Activated CD4-positive, alpha-beta T cell treated with anti-CD3 and anti-CD28 coated beads for 36 hours (primary cell): Measurements from ENCODE around the gene RFTN2. TPM values are rescaled to one million over a fixed set of nuclear protein-coding genes. Genes with fewer than 3 reads are reported as not detected.
"Not testable (repeated sequence)": the region's sequence is repeated elsewhere in the genome, so short reads cannot be mapped to it uniquely, and the experiment has no call there.

Experiments used
- ATAC-seq: fragments of 200-7000 bp; cut with Tn5 transposase; one replicate; pipeline ENCODE4 v1.10.0; 2021; ENCODE audit warnings: mild to moderate bottlenecking, moderate library complexity
- CTCF ChIA-PET: fragments of 350-600 bp; sonication (Branson Sonifier 250); formaldehyde crosslinking; loops from one replicate; lab custom pipeline; 2021; ENCODE audit warnings: antibody characterized with exemption; lab: Charles Lee
- POLR2A ChIA-PET: fragments of 350-600 bp; sonication (Branson Sonifier 250); formaldehyde crosslinking; loops from one replicate; lab custom pipeline; 2021; ENCODE audit warnings: antibody characterized with exemption, inconsistent platforms; lab: Charles Lee
- DNase-seq: peaks from one replicate; pipeline ENCODE4 v3.0.0-alpha.2; 2020
- H3K27ac Mint-ChIP-seq: one replicate; pipeline ENCODE4 v1.8.0; 2021; ENCODE audit warnings: mixed read lengths
- H3K27me3 Mint-ChIP-seq: one replicate; pipeline ENCODE4 v1.8.0; 2021; ENCODE audit warnings: mixed read lengths
- H3K36me3 Mint-ChIP-seq: one replicate; pipeline ENCODE4 v1.8.0; 2021; ENCODE audit warnings: low read depth, mixed read lengths
- H3K4me1 Mint-ChIP-seq: one replicate; pipeline ENCODE4 v1.8.0; 2021; ENCODE audit warnings: mixed read lengths
- H3K4me3 Mint-ChIP-seq: one replicate; pipeline ENCODE4 v1.8.0; 2021; ENCODE audit warnings: mild to moderate bottlenecking, moderate library complexity, mixed read lengths
- H3K9me3 Mint-ChIP-seq: one replicate; pipeline ENCODE4 v1.8.0; 2021; ENCODE audit warnings: low read depth, mixed read lengths
- intact Hi-C, 2 experiments: fragments of 100-400 bp; cut with DNase I in 1 of 2; cut with micrococcal nuclease in 1 of 2; formaldehyde crosslinking; loops; one replicate each; pipeline versions ENCODE4 v1.14.2 to v1.15.1; 2022 to 2024; cut with DNase I, micrococcal nuclease
- total RNA-seq, 2 experiments: library from RNA; stranded (reverse); gene quantifications; one replicate each; pipeline ENCODE4 v1.2.3, GENCODE V29; 2021

Gene RFTN2
- total RNA-seq, 2 experiments from 2014 or later: not detected

DNA sequence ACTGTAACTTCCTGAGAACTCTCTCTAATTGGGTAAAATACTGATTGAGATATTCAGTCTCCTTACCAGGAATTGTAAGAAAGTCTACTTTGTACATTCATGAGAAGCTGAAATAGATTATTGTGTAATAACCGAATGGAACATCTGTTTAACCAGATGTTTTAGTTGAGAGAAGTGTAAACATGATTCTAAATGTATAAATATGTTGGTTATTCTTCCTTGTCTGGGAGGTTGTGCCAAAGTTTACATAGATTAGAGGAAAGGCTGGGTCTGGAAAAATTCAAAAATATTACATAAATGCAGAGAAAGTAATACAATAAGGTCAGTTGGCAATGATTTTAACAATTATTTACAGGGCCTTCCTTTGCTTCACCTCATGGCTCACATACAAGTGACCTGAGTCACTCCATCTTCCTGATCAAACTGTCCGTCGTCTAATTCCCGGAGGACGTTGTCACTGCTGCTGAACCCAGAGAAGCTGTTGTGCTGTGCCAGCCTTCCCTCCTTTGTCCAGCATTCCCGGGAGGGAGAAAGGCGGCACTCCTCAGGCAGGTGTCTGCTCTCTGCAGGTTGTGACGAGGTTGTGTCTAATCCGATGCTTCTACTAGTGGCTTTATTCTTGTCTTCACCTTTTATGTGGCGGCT is 103.6 kb downstream of the RFTN2 start:
- DNase-seq (no peak), ATAC-seq (no peak)
- POLR2A ChIA-PET: no interaction called here
- H3K27me3 Mint-ChIP-seq: no peaks in the 10 kb centered on the region
- CTCF ChIA-PET: no interaction called here
- H3K4me1 Mint-ChIP-seq: no peaks in the 10 kb centered on the region
- H3K27ac Mint-ChIP-seq: no peak overlapping the region
- no peak overlapping the region for H3K4me3 Mint-ChIP-seq
- H3K9me3 Mint-ChIP-seq: peaks cover 15% of the 10 kb centered on the region
- intact Hi-C loops: no loop called here
- H3K36me3 Mint-ChIP-seq: peaks cover 24% of the 10 kb centered on the region

GRCh38 chr2:197560146-197560665 is 115.2 kb downstream of the RFTN2 start:
- H3K9me3 Mint-ChIP-seq: no peaks in the 10 kb centered on the region
- ChIA-PET POLR2A (no interaction called here), CTCF (interaction anchor here (0.8 kb wide), 1 partner anchor 40 kb away, joined by 4 read pairs; no protein-coding TSS in a partner anchor)
- peaks cover under 1% of the 10 kb centered on the region for H3K4me1 Mint-ChIP-seq
- ATAC-seq: no peak
- peaks cover 31% of the 10 kb centered on the region for H3K36me3 Mint-ChIP-seq
- DNase-seq: no peak
- no peak overlapping the region for H3K27ac Mint-ChIP-seq
- H3K4me3 Mint-ChIP-seq: no peak overlapping the region
- no peaks in the 10 kb centered on the region for H3K27me3 Mint-ChIP-seq
- intact Hi-C loops: no loop called here

DNA sequence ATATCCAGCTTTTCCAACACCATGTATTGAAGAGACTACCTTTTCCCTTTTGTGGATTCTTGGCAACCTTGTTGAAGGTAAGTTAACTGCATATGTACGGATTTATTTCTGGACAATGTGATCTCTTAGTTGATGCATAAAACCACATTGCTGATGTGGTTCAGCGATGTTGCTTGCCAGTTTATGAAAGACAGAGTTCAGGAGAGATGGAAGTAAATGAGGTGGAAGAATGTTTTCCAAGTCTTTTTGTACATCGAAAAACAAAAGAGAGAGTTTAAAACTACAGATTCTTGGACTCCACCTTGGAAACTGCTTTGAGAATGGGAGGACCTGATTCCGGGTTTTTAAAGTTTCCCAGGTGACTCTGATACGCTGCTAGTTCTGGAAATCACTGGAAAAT is 115.7 kb downstream of the RFTN2 start:
- ChIA-PET CTCF (no interaction called here), POLR2A (no interaction called here)
- no peaks in the 10 kb centered on the region for H3K9me3 Mint-ChIP-seq
- no peak for ATAC-seq
- H3K36me3 Mint-ChIP-seq: peaks cover 30% of the 10 kb centered on the region
- intact Hi-C loops: no loop called here
- H3K27me3 Mint-ChIP-seq: no peaks in the 10 kb centered on the region
- no peaks in the 10 kb centered on the region for H3K4me1 Mint-ChIP-seq
- no peak overlapping the region for H3K4me3 Mint-ChIP-seq
- DNase-seq: no peak
- H3K27ac Mint-ChIP-seq: no peak overlapping the region

DNA sequence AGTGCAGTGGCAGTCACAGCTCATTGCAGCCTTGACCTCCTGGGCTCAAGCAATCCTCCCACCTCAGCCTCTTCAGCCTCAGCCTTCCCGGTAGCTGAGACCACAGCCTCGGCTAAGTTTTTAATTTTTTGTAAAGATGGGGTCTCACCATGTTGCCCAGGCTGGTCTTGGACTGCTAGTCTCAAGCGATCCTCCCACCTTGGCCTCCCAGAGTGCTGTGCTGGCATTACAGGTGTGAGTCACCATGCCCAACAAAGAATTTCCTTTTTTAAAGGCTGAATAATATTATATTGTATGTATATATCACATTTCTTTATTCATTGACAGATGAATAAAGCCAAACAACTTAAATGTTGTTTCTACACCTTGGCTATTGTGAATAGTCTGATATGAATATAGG is 117.0 kb downstream of the RFTN2 start:
- CTCF ChIA-PET: no interaction called here
- DNase-seq: no peak

GRCh38 chr2:197556456-197556855 is 118.9 kb downstream of the RFTN2 start:
- ATAC-seq: no peak
- no peaks in the 10 kb centered on the region for H3K4me1 Mint-ChIP-seq
- no peaks in the 10 kb centered on the region for H3K27me3 Mint-ChIP-seq
- H3K36me3 Mint-ChIP-seq: peaks cover 23% of the 10 kb centered on the region
- intact Hi-C loops: no loop called here
- ChIA-PET POLR2A (no interaction called here), CTCF (interaction anchor here (0.6 kb wide), 1 partner anchor 741 kb away, joined by 3 read pairs; no protein-coding TSS in a partner anchor)
- no peak overlapping the region for H3K4me3 Mint-ChIP-seq
- H3K9me3 Mint-ChIP-seq: no peaks in the 10 kb centered on the region
- no peak overlapping the region for H3K27ac Mint-ChIP-seq
- no peak for DNase-seq

More for the DNA sequence above, 117.0 kb downstream of the RFTN2 start:
- H3K36me3 Mint-ChIP-seq: peaks cover 26% of the 10 kb centered on the region
- no peak overlapping the region for H3K27ac Mint-ChIP-seq
- intact Hi-C loops: no loop called here
- H3K9me3 Mint-ChIP-seq: no peaks in the 10 kb centered on the region
- POLR2A ChIA-PET: no interaction called here
- ATAC-seq: no peak
- no peak overlapping the region for H3K4me3 Mint-ChIP-seq
- no peaks in the 10 kb centered on the region for H3K4me1 Mint-ChIP-seq
- H3K27me3 Mint-ChIP-seq: no peaks in the 10 kb centered on the region

DNA sequence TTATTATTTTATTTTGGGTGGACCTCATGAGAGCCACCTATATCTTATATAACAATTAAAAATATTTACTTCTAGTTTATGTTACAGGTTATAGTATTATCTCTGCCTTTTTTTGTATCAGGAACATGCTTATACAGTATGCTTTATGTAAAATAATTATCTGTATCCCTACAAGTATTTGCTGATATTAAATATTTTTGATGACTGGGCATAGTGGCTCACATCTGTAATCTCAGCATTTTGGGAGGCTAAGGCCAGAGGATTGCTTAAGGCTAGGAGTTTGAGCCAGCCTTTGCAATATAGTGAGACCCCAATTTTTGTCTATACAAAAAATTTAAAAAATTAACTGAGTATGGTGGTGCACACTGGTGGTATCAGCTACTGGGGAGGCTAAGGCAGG is 119.9 kb downstream of the RFTN2 start:
- ChIA-PET POLR2A (no interaction called here), CTCF (no interaction called here)
- ATAC-seq (no peak), DNase-seq (no peak)
- intact Hi-C loops: no loop called here
- no peaks in the 10 kb centered on the region for H3K9me3 Mint-ChIP-seq
- no peak overlapping the region for H3K27ac Mint-ChIP-seq
- H3K27me3 Mint-ChIP-seq: no peaks in the 10 kb centered on the region
- no peaks in the 10 kb centered on the region for H3K4me1 Mint-ChIP-seq
- no peak overlapping the region for H3K4me3 Mint-ChIP-seq
- H3K36me3 Mint-ChIP-seq: peaks cover 20% of the 10 kb centered on the region

GRCh38 chr2:197551260-197551659 is 124.1 kb downstream of the RFTN2 start:
- H3K4me3 Mint-ChIP-seq, CTCF ChIA-PET, ATAC-seq, intact Hi-C loops, H3K9me3 Mint-ChIP-seq, H3K27ac Mint-ChIP-seq, DNase-seq, H3K27me3 Mint-ChIP-seq, H3K4me1 Mint-ChIP-seq, POLR2A ChIA-PET: not testable (repeated sequence)
- peaks cover 24% of the 10 kb centered on the region for H3K36me3 Mint-ChIP-seq

DNA sequence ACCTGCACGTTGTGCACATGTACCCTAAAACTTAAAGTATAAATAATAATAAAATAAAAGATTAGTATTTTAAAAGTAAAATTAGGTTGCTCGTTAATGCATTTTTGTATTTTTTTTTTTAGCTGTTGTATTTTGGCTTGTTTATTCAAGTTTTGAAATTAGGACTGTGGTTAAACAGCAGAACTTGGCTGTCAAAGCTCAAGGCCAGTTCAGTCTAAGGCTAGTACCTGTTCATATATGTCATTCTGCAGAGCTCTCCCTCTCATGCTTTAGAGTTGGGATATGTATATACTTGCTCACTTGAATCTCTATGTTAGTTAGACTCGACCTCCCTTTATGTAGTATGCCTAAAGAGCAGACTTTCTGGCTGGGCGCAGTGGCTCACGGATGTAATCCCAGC is 126.8 kb downstream of the RFTN2 start:
- peaks cover 26% of the 10 kb centered on the region for H3K36me3 Mint-ChIP-seq
- ChIA-PET CTCF (no interaction called here), POLR2A (no interaction called here)
- no peaks in the 10 kb centered on the region for H3K9me3 Mint-ChIP-seq
- ATAC-seq: no peak
- H3K4me1 Mint-ChIP-seq: peaks cover 2% of the 10 kb centered on the region
- no peak overlapping the region for H3K4me3 Mint-ChIP-seq
- no peak overlapping the region for H3K27ac Mint-ChIP-seq
- no peak for DNase-seq
- H3K27me3 Mint-ChIP-seq: no peaks in the 10 kb centered on the region
- intact Hi-C loops: no loop called here

GRCh38 chr2:197547163-197547900 is 128.1 kb downstream of the RFTN2 start:
- H3K27me3 Mint-ChIP-seq: no peaks in the 10 kb centered on the region
- CTCF ChIA-PET: interaction anchor here (0.7 kb wide), 1 partner anchor 82 kb away, joined by 3 read pairs; no protein-coding TSS in a partner anchor
- H3K4me3 Mint-ChIP-seq: no peak overlapping the region
- ATAC-seq (no peak), DNase-seq (no peak)
- peaks cover 28% of the 10 kb centered on the region for H3K36me3 Mint-ChIP-seq
- POLR2A ChIA-PET: no interaction called here
- intact Hi-C loops: no loop called here
- H3K9me3 Mint-ChIP-seq: no peaks in the 10 kb centered on the region
- H3K4me1 Mint-ChIP-seq: peaks cover 2% of the 10 kb centered on the region
- H3K27ac Mint-ChIP-seq: peak overlapping the region; percentile 32

GRCh38 chr2:197543206-197543605 is 132.2 kb downstream of the RFTN2 start:
- ChIA-PET POLR2A (no interaction called here), CTCF (no interaction called here)
- peaks cover 19% of the 10 kb centered on the region for H3K4me1 Mint-ChIP-seq
- H3K4me3 Mint-ChIP-seq: no peak overlapping the region
- peaks cover 30% of the 10 kb centered on the region for H3K36me3 Mint-ChIP-seq
- ATAC-seq: no peak
- no peak overlapping the region for H3K27ac Mint-ChIP-seq
- no peaks in the 10 kb centered on the region for H3K27me3 Mint-ChIP-seq
- H3K9me3 Mint-ChIP-seq: no peaks in the 10 kb centered on the region
- no peak for DNase-seq
- intact Hi-C loops: no loop called here

GRCh38 chr2:197539734-197540133 is 135.7 kb downstream of the RFTN2 start:
- Mint-ChIP-seq H3K27me3 (no peaks in the 10 kb centered on the region), H3K27ac (no peak overlapping the region), H3K36me3 (peaks cover 51% of the 10 kb centered on the region), H3K4me1 (peaks cover 24% of the 10 kb centered on the region), H3K4me3 (no peak overlapping the region), H3K9me3 (no peaks in the 10 kb centered on the region)
- ChIA-PET POLR2A (interaction anchor here (1.0 kb wide), 1 partner anchor 24 kb away, joined by 3 read pairs; the partner anchor contains the start of gene MOB4), CTCF (no interaction called here)
- no peak for ATAC-seq
- intact Hi-C loops: no loop called here
- no peak for DNase-seq

- H3K4me3 Mint-ChIP-seq: no peak overlapping the region
- H3K27ac Mint-ChIP-seq: no peak overlapping the region
- DNase-seq (no peak), ATAC-seq (no peak)
- H3K36me3 Mint-ChIP-seq: peaks cover 56% of the 10 kb centered on the region
- H3K9me3 Mint-ChIP-seq: no peaks in the 10 kb centered on the region
- intact Hi-C loops: no loop called here
- CTCF ChIA-PET: interaction anchor here (0.6 kb wide), 1 partner anchor 50 kb away, joined by 3 read pairs; no protein-coding TSS in a partner anchor
- POLR2A ChIA-PET: no interaction called here
- peaks cover 35% of the 10 kb centered on the region for H3K4me1 Mint-ChIP-seq
- H3K27me3 Mint-ChIP-seq: no peaks in the 10 kb centered on the region
These were observed 137.0 kb downstream of the RFTN2 start for GRCh38 chr2:197538412-197538811.
